GM18526 (cell line): Measurements from ENCODE around the gene CABP4.

Experiments
- POLR2A ChIP-seq: IDR thresholded peaks from 3 replicates; pipeline ENCODE4 v1.6.1; 2011; ENCODE audit not compliant: insufficient read length; ENCODE audit errors: extremely low read depth

Gene CABP4

DNA sequence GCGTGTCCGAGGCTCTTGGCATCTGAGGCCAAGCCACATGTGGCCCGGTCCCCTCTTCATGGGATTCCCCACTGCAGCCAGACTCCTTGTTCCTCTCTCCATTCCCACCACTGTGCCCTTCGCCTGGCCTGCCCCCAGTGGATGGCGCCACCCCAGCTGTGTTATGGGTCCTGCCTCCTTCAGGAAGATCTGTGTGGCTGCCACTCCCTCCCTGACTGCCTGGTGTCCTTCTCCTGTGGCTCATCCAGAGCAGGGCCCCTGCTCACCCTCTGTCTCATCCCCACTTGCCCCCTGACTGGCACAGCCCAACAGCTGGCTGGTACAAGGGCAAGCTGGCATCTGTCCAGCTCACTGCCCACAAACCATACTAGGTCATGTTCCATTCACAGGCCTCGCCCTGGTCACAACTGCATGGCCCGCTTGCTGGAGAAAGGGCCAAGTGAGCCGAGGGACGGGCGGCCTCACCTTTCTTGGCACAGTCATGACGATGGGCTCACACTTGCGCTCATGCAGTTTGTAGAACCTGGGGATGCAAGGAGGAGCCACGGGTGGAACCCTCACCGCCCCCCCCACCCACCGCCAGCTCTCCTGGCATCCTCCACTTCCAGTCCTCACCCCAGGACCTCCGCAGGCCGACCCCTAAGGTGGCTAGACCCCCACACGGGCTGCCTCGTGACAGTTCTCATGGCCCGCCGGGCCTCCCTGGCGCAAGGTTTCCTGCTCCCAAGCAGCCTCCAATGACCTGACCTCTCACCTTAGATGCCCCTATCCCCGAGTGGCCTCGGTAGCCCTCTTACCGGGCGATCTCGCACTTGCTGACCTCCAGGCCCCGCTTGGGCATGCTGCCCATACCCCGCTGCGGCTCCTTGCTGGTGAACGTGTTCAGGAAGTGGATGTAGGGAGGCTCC lies 15.6 kb upstream of the CABP4 start:
- peak; percentile 12 for TF ChIP-seq POLR2A

DNA sequence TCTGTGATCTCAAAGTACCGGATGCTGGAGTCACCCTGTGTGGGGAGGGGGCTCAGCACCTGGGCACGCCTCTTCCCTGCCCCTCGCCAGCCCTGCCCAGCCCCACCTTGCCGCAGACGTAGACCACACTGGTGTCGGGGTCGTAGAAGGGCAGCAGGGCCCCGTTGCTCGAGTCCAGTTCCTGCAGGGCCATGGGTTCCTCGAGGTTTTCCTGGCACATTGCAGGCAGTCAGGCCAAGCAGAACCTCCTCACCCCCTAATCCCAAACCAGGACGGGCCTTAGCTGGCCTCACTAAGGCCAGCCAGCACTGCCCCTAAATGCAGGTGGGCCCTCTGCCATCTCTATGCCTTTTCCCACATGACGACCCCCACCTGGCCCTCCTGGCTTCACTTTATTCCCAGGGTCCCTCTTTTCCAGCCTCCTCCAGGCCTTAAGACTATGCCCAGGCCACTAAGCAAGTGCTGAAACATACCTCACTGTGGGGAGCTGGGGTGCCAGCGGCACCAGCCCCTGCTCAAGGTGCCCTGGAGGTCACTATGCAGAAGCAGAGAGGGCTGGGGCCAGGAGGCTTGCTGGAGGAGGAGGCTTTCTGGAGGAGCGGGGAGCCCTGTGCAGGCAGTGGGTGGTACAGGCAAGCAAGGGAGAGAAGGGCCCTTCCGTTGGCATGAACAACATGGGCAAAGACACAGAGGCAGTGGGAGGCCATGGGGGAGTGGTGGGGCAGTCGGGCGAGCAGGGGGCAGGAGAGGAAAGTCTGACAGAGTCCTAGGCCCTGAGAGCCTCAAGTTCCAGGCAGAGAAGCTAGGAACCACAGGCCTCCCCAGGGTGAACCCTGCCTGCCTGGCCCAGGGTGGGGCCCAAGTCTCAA lies 14.7 kb upstream of the CABP4 start:
- TF ChIP-seq POLR2A = peak; percentile 22

DNA sequence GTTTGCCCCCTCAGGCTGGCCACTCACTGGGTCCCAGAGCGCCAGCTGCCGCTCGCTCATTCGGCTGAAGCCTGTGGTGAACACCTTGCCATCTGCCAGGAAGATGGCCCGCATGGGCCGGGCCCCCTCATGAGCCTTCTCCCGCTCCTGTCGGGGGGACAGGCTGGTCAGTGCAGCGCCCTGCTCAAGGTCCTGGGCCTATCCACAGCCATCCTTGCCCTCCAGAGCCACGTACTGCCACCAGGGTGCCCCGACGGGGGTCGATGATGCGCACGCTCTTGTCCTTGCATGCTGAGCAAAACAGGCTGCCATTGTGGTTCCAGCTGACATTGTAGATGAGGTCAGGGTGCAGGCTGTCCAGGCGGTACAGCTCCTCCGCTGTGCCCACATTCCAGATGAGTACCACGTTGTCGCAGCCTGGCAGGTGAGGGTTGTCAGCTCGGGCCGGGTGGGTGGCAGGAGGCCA lies 14.0 kb upstream of the CABP4 start:
- no peak for TF ChIP-seq POLR2A

DNA sequence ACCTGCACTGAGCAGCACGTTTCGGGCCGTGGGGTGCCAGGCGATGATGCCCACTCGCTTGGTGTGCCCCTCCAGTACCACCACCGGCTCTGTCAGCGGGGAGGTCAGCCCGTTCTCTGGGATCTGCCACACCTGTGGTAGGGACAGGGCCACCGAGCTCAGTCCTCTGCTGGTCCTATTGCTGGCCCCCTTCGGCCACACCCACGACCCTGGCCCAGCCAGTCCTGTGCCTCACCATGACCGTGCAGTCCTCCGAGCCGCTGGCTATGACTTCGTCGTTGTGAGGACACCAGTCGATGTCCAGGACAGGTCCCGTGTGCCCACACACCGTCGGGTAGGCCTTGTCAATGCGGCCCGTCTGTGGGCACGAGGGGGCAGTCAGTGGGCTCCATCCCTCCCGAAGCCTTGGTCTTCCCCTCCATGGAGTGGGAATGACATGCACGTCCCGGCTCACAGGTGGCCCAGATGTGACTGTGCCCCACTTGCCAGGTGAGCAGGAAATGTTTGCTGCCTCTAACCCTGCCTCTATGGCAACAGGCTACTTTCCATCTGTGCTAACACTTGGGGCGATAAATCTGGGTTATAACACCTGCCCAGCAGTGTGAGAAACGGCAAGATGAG lies 13.3 kb upstream of the CABP4 start:
- TF ChIP-seq POLR2A = no peak

DNA sequence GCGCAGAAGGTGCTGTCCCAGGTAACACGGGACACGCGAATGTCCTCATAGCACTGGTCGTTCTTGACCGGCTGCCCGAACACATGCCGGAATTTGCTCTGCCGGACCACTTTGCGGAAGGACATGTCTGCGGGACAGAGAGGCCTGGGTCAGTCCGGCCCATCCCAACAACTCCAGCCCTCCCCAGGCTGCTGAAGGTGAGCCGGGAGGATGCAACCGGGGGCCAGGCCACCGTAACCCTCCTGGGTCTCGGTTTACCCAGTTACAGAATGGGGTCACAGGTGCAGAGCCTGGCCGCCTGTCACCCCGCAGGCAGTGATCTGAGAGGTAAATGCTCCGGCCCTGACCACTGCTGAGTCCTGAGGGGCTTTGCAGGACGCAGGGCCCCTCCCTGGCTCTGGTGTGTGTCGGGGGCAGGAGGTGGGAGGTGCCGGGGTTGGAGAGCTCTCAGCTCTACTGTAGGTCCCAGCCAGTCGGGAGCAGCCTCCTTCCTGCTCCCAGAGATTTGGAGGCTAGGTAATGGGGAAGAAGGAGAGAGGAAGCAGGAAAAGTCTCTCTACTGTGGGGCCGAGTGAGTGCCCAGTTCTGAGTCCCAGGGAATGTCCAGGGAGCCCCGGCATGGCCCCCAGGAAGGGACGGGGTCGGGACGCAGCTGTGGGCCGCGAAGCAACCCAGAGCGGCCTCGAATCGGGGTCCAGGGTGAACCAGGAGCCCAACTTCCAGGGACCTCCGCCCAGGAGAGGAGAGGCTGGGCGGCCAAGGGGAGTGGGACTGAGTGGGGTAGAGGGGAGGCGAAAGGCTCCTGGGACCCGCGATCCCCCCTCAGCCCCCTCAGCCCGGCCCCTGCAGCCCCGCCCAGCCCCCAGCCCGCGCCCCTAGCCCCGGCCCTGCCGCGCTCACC lies 12.4 kb upstream of the CABP4 start:
- peak; percentile 22 for TF ChIP-seq POLR2A

DNA sequence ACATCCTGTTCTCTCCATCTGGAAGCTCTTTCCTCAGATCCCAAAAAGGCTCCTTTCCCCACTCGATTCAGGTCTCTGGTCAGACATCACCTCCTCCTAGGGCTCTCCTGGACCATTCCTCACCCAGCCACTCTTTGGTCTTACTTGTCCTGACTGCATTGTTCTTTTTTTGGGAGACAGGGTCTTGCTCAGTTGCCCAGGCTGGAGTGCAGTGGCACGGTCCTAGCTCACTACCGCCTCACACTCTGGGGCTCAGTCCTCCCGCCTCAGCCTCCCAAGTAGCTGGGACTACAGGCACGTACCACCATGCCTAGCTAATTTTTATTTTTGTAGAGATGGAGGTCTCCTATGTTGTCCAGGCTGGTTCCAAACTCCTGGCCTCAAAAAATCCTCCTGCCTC lies 9.6 kb upstream of the CABP4 start:
- no peak for TF ChIP-seq POLR2A

DNA sequence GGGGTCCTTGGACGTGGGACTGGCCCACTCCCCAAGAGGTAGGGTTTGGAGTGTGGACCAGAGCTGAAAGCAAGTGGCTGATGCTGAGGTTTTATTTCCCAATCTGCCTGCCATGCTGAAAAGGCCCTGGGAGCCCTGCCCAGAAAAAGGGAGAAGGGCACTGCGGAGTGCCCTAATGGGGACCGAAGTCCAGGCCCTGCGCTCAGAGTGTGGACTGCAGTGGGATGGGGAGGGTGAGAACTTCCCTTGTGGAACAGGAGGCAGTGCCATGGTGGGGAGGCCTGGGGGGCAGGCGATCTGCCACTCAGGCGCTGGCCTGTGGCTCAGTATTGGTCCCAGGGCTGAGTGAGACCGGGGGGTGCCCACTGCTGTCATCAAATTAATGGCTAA lies 6.9 kb upstream of the CABP4 start:
- TF ChIP-seq POLR2A = no peak

DNA sequence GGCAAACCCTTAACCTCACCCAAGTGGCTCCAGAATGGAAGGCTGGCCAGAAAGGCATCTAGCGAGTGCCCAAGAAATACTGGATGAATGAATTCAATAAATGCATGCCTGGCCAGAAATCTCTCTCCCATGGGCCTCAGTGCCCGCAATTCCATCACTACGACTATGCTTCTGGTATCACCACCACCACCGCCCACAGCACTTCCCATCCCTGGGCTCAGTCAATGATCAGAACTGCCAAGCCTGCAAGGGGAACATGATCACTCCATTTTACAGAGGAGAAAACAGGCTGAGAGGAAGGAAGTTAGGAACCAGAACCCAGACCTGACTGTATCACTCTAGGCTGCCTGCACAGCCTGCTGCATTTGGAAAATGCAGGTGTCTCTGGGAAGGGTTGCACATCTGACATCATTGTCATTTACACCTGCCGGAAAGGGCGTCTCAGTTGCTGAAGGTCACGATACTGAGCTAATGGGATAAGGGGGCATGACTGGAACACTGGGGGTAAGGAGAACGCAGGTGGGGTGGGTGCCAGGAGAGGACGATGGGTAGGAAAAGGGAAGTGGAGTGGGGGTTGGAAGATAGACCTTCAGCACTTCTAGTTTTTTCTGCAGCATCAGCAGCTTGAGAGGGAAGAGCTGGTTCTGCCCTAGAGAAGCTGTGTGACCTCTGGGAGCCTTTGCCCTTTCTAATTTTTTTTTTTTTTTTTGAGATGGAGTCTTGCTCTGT lies 5.9 kb upstream of the CABP4 start:
- no peak for TF ChIP-seq POLR2A

DNA sequence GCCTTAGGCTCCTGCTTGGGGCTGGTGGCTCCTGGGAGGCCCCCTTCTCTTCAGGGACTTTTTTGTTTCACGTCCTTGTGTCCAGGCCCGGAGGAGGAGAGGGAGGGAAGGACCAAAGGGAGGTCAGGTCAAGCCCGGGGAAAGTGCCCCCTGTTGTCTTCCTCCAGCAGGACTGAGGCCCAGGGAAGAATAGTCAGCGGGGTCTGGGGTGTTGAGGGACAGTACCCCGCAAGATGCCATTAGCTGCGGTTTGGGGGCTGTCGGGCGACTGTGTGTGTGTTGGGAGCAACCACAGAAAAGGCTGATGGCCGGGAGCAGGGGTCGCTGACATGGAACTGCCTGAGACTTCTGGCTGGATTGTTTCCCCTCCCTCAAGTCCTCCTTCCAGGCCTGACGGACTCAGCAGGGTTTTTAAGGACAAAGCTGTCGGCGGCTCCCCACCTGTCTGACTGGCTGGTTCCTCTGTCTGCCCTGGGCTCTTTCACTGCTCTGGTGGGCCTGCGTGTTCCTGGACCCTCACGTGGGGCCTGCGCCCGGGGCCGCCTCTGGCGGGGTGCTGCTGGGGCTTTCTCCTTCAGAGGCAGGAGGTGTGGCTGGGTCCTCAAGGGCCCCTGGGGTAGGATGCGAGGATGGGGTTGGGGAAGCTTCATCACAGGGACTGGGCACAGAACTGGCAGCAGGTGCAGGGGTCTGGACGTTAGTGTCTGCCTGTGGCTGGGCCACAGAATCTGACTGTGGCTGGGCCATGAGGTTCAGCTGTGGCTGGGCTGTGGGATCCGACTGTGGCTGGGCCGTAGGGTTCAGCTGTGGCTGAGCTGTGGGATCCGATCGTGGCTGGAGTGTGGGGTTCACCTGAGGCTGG lies 4.1 kb upstream of the CABP4 start:
- TF ChIP-seq POLR2A = no peak

DNA sequence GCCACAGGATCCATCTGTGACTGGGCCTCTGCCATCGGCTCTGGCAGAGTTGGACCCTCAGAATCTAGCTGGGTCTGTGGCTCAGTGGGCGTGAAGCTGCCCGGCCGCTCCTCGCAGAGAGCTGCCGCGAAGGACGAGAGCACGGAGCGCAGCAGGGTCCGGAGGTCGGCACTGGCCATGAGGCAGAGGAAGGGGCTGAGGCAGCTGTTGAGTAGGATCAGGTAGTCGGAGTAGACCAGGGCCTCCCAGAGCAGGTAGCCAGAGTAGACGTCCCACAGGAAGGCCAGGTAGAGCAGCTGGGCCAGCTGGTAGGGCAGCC lies 3.5 kb upstream of the CABP4 start:
- TF ChIP-seq POLR2A = no peak

DNA sequence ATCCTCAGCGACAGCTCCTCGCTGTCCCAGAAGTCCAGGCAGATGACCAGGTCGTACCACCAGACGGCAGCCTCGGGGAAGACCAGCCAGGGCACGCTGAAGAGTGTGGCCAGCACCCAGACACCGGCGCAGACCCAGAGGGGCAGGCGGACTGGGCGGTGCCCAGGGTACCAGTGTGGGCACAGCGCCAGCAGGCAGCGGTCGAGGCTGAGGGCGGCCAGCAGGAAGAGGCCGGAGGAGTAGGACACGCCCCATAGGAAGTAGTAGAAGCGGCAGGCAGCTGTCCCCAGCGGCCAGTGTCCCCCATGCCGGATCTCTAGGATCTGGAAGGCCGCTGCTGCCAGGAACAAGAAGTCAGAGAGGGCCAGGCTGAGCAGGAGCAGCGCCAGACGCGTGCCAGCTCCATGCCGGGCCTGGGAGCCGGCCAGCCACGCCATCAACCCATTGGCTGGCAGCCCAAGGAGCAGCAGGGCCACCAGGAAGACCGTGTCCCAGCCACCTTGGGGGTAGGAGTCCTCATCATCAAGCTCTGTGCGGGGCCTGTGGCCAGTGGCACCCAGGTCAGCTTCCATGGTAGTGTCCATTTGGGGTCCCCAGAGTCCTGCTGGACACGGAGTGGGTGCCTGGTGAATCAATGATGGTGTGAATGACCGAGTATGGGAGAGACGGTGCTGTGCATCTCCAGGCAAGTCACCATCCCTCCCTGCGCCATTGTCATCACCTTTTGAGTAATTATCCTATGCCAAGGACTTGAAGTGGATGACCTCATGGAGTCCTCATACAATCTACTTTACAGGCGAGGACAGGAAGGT lies 2.8 kb upstream of the CABP4 start, which contains the start of gene GPR152:
GPR152 (minus strand) TSS at position 589 of the 812 bp plus-strand sequence; CDS start at position 584, 5 bp downstream.
- no peak for TF ChIP-seq POLR2A
